Ovary (tissue), 3 donors: ENCODE data around the gene RNF114.

Experiments
- CTCF ChIP-seq, 3 donors: fragments of 450-650 bp in 2 of 3; fragments of 200-600 bp in 1 of 3; IDR thresholded peaks; one replicate each; pipeline versions ENCODE4 v1.5.1 to v1.8.0; 2016 to 2022; ENCODE audit warnings: antibody characterized with exemption in 3 of 3, mild to moderate bottlenecking in 1 of 3
- EP300 ChIP-seq: sonication (generic); formaldehyde crosslinking; IDR thresholded peaks from one replicate; pipeline ENCODE4 v1.6.1; 2017; ENCODE audit warnings: antibody characterized with exemption
- donor health status: DM: no; HTN: no; CAD: no.

GRCh38 chr20:49995586-49995985 is 59.4 kb downstream of the RNF114 start:
- TF ChIP-seq CTCF (IDR thresholded peaks at IDR 0.05) (no peak), EP300 (no peak)
